K562 (cell line): Measurements from ENCODE around the gene MCM3. TPM values are rescaled to one million over a fixed set of nuclear protein-coding genes. Genes with fewer than 3 reads are reported as not detected.

ENCODE experiments used
- ARID1B ChIP-seq: fragments of 450-650 bp; IDR thresholded peaks from 2 replicates; pipeline ENCODE4 v1.6.1; 2016; ENCODE audit warnings: antibody characterized with exemption, mild to moderate bottlenecking, inconsistent platforms
- BCLAF1 ChIP-seq, 2 experiments: fragments of 450-650 bp in 1 of 2; IDR thresholded peaks; 2 replicates each; pipeline ENCODE4 v1.6.1; 2011 to 2017; ENCODE audit warnings: low read depth in 2 of 2, antibody characterized with exemption in 1 of 2, borderline replicate concordance in 1 of 2, low read length in 1 of 2, mild to moderate bottlenecking in 1 of 2, mixed read lengths in 1 of 2; ENCODE audit not compliant: control insufficient read depth in 1 of 2
- CEBPG ChIP-seq, 3 experiments: fragments of 200-800 bp in 1 of 3; sonication (Bioruptor generic) in 1 of 3; sonication (generic) in 1 of 3; formaldehyde crosslinking in 1 of 3; IDR thresholded peaks in 2 of 3; conservative IDR thresholded peaks in 1 of 3; 2 replicates each; pipeline versions ENCODE4 v1.6.1 to v1.8.0; 2016 to 2022; ENCODE audit warnings: missing compliant biosample characterization in 2 of 3, missing genetic modification characterization in 2 of 3, mild to moderate bottlenecking in 1 of 3, missing genetic modification reagents in 1 of 3
- CSDE1 ChIP-seq, 2 experiments: fragments of 450-650 bp; IDR thresholded peaks; 2 replicates each; pipeline ENCODE4 v1.6.1; 2016; ENCODE audit warnings: mild to moderate bottlenecking in 1 of 2
- EZH2 ChIP-seq: IDR thresholded peaks from 2 replicates; pipeline ENCODE4 v1.6.1; 2012; ENCODE audit warnings: low read depth, mild to moderate bottlenecking, inconsistent platforms, low read length, borderline replicate concordance
- FOXJ3 ChIP-seq: sonication (generic); formaldehyde crosslinking; IDR thresholded peaks from 2 replicates; pipeline ENCODE4 v1.4.0; 2020; ENCODE audit warnings: mild to moderate bottlenecking, missing genetic modification reagents
- GATAD2A ChIP-seq: fragments of 450-650 bp; IDR thresholded peaks from 2 replicates; pipeline ENCODE4 v1.6.1; 2017
- HLTF ChIP-seq: fragments of 450-650 bp; IDR thresholded peaks from 2 replicates; pipeline ENCODE4 v1.6.1; 2016
- MECOM ChIP-seq: fragments of 250-450 bp; sonication (Bioruptor Pico); IDR thresholded peaks from 2 replicates; pipeline ENCODE4 v1.8.0; 2022; ENCODE audit warnings: inconsistent platforms
- MTA2 ChIP-seq: fragments of 450-650 bp; IDR thresholded peaks from 2 replicates; pipeline ENCODE4 v1.6.1; 2016; ENCODE audit warnings: low read depth
- NFE2 ChIP-seq: IDR thresholded peaks from 2 replicates; pipeline ENCODE4 v1.6.1; 2014; ENCODE audit warnings: antibody characterized with exemption, low read depth
- PREB ChIP-seq: sonication (generic); formaldehyde crosslinking; IDR thresholded peaks from 2 replicates; pipeline ENCODE4 v1.8.1; 2023; ENCODE audit warnings: mild to moderate bottlenecking, missing genetic modification reagents
- PRPF4 ChIP-seq: fragments of 200-400 bp; formaldehyde crosslinking; IDR thresholded peaks from one replicate; pipeline ENCODE4 v1.6.1; 2017; ENCODE audit warnings: low read length, low read depth, mild to moderate bottlenecking; ENCODE audit not compliant: insufficient read depth, poor library complexity, severe bottlenecking
- PURB ChIP-seq: sonication (generic); formaldehyde crosslinking; IDR thresholded peaks from 2 replicates; pipeline ENCODE4 v1.9.0; 2021; ENCODE audit warnings: low read depth, mild to moderate bottlenecking, missing genetic modification reagents
- SMARCB1 ChIP-seq: IDR thresholded peaks from 2 replicates; pipeline ENCODE4 v1.6.1; 2011; ENCODE audit warnings: improper control_type of control experiment, low read depth; ENCODE audit not compliant: insufficient read length
- TOE1 ChIP-seq, 2 experiments: fragments of 450-650 bp in 1 of 2; sonication (generic) in 1 of 2; formaldehyde crosslinking in 1 of 2; IDR thresholded peaks; 2 replicates each; pipeline versions ENCODE4 v1.7.1 to v1.8.0; 2016 to 2022; ENCODE audit warnings: borderline replicate concordance in 2 of 2, mild to moderate bottlenecking in 2 of 2, antibody characterized with exemption in 1 of 2, inconsistent platforms in 1 of 2, low read depth in 1 of 2, missing genetic modification reagents in 1 of 2, moderate library complexity in 1 of 2
- XRCC5 ChIP-seq: fragments of 200-400 bp; formaldehyde crosslinking; IDR thresholded peaks from 2 replicates; pipeline ENCODE4 v1.6.1; 2017; ENCODE audit warnings: low read depth, mild to moderate bottlenecking, low read length
- ZBTB7A ChIP-seq: IDR thresholded peaks from 2 replicates; pipeline ENCODE4 v1.6.1; 2011; ENCODE audit warnings: low read depth, mild to moderate bottlenecking, low read length, moderate library complexity, borderline replicate concordance; ENCODE audit not compliant: control insufficient read depth
- ZKSCAN1 ChIP-seq: fragments of 150-350 bp; IDR thresholded peaks from 2 replicates; pipeline ENCODE4 v1.6.1; 2016; ENCODE audit warnings: low read depth, low read length
- ZKSCAN3 ChIP-seq: fragments of 250-450 bp; sonication (Bioruptor Pico); IDR thresholded peaks from 2 replicates; pipeline ENCODE4 v1.4.0; 2020
- ZNF280A ChIP-seq: fragments of 450-650 bp; IDR thresholded peaks from 2 replicates; pipeline ENCODE4 v1.6.1; 2018; ENCODE audit warnings: mild to moderate bottlenecking, low read depth; ENCODE audit not compliant: partially characterized antibody
- polyA plus RNA-seq, 8 experiments: library from polyadenylated mRNA; depleted of rRNA in 4 of 8; stranded (reverse) in 5 of 8; unstranded in 3 of 8; fragments of >200 nt; fragmentation: Nextera tagmentation in 2 of 8; fragmentation: Illumina TruSeq in 1 of 8; extraction: Ambion mirVana in 2 of 8; extraction: Trizol in 1 of 8; gene quantifications; 2 replicates each; pipeline versions ENCODE4 v1.2.1 to v1.2.3, GENCODE V29; 2011 to 2014; ENCODE audit warnings: inconsistent platforms in 1 of 8, missing spikeins in 1 of 8
- total RNA-seq, 7 experiments: library from RNA; depleted of rRNA in 6 of 7; stranded (reverse); fragments of >200 nt in 6 of 7; fragmentation: Illumina TruSeq in 2 of 7; extraction: Trizol in 2 of 7; gene quantifications; 2 replicates each; pipeline versions ENCODE4 v1.2.1 to v1.2.3, GENCODE V29; 2011 to 2021; ENCODE audit warnings: low replicate concordance in 1 of 7

The MCM3 gene
- total and polyA plus RNA-seq, 9 of the 15 experiments (the other 6 are each of a cell fraction or from before 2014, with no cell fraction given), result 76.1 to 270 (median 250) TPM

GRCh38 chr6:52284460-52285176 lies at the start of gene MCM3 (continued):
- no peak for TF ChIP-seq BCLAF1 (IDR thresholded peaks at IDR 0.05; ENCODE audit: borderline replicate concordance in 1 of 2, control insufficient read depth in 1 of 2, low read depth in 2 of 2, low read length in 1 of 2)
- no peak for TF ChIP-seq ZNF280A
- TF ChIP-seq XRCC5, result no peak
- TF ChIP-seq ZKSCAN3 (CRISPR knock-in tag), result no peak
- TF ChIP-seq PURB (CRISPR knock-in tag), result no peak
- no peak for TF ChIP-seq MECOM
- TF ChIP-seq ARID1B, result no peak
- TF ChIP-seq EZH2, result no peak
- no peak for TF ChIP-seq FOXJ3 (CRISPR knock-in tag)
- no peak for TF ChIP-seq ZKSCAN1
- no peak; the same call in 1 of the 2 replicates for TF ChIP-seq TOE1 (IDR thresholded peaks at IDR 0.05; ENCODE audit: borderline replicate concordance)
- no peak for TF ChIP-seq TOE1 (CRISPR knock-in tag; IDR thresholded peaks at IDR 0.05; ENCODE audit: borderline replicate concordance, low read depth)
- TF ChIP-seq ZBTB7A, result no peak
- TF ChIP-seq PRPF4, result no peak
- TF ChIP-seq HLTF, result peak; percentile 20; the same call in 1 of the 2 replicates
- TF ChIP-seq SMARCB1, result no peak
- TF ChIP-seq MTA2, result no peak
- TF ChIP-seq CSDE1 (IDR thresholded peaks at IDR 0.05), result no peak
- no peak for TF ChIP-seq GATAD2A
- no peak for TF ChIP-seq PREB (CRISPR knock-in tag)
- TF ChIP-seq NFE2, result no peak
- TF ChIP-seq CEBPG (CRISPR knock-in tag; IDR thresholded peaks at IDR 0.05), result no peak
- no peak for TF ChIP-seq CEBPG (tag; conservative IDR thresholded peaks at IDR 0.05 in 1 of 2, IDR thresholded peaks at IDR 0.05 in 1 of 2)
